ENCODE results near the gene IGF2R. TPM values are rescaled to one million over a fixed set of nuclear protein-coding genes. Genes with fewer than 3 reads are reported as not detected.

IGF2R gene
- total and polyA plus RNA-seq, 2 of the 13 experiments (the other 11 are each of a cell fraction or from before 2014, with no cell fraction given), result 38.3 to 70.0 TPM

DNA sequence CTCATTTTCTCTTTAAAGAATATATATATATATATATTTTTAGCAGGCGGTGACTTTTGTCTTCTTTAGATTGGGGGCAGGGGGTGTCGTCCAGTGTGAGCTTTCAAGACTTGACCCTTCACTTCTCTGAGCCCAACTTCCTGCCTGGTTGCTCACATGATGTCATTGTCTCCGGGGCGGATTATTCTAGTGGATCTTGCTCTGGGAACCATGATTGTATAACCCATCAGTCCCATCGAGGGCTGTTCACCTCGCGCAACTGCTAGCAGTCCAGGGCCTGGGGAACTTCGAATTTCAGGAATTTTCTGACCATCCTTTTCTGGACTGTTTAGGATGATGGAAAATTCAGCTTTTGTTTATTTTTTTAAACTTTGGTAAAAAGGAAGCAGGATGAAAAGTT lies 1.0 kb downstream of the IGF2R start (continued):
- no peak for TF ChIP-seq ZNF496 (CRISPR knock-in tag; IDR thresholded peaks at IDR 0.05; ENCODE audit: insufficient replicate concordance)
- TF ChIP-seq MIER3 (CRISPR knock-in tag; IDR thresholded peaks at IDR 0.05; ENCODE audit: borderline replicate concordance), result no peak
- TF ChIP-seq, protein P1, sequence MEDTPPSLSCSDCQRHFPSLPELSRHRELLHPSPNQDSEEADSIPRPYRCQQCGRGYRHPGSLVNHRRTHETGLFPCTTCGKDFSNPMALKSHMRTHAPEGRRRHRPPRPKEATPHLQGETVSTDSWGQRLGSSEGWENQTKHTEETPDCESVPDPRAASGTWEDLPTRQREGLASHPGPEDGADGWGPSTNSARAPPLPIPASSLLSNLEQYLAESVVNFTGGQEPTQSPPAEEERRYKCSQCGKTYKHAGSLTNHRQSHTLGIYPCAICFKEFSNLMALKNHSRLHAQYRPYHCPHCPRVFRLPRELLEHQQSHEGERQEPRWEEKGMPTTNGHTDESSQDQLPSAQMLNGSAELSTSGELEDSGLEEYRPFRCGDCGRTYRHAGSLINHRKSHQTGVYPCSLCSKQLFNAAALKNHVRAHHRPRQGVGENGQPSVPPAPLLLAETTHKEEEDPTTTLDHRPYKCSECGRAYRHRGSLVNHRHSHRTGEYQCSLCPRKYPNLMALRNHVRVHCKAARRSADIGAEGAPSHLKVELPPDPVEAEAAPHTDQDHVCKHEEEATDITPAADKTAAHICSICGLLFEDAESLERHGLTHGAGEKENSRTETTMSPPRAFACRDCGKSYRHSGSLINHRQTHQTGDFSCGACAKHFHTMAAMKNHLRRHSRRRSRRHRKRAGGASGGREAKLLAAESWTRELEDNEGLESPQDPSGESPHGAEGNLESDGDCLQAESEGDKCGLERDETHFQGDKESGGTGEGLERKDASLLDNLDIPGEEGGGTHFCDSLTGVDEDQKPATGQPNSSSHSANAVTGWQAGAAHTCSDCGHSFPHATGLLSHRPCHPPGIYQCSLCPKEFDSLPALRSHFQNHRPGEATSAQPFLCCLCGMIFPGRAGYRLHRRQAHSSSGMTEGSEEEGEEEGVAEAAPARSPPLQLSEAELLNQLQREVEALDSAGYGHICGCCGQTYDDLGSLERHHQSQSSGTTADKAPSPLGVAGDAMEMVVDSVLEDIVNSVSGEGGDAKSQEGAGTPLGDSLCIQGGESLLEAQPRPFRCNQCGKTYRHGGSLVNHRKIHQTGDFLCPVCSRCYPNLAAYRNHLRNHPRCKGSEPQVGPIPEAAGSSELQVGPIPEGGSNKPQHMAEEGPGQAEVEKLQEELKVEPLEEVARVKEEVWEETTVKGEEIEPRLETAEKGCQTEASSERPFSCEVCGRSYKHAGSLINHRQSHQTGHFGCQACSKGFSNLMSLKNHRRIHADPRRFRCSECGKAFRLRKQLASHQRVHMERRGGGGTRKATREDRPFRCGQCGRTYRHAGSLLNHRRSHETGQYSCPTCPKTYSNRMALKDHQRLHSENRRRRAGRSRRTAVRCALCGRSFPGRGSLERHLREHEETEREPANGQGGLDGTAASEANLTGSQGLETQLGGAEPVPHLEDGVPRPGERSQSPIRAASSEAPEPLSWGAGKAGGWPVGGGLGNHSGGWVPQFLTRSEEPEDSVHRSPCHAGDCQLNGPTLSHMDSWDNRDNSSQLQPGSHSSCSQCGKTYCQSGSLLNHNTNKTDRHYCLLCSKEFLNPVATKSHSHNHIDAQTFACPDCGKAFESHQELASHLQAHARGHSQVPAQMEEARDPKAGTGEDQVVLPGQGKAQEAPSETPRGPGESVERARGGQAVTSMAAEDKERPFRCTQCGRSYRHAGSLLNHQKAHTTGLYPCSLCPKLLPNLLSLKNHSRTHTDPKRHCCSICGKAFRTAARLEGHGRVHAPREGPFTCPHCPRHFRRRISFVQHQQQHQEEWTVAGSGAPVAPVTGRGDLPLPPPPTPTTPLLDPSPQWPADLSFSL (CRISPR knock-in tag; IDR thresholded peaks at IDR 0.05), result no peak
- no peak for TF ChIP-seq ZNF782 (CRISPR knock-in tag; IDR thresholded peaks at IDR 0.05; ENCODE audit: borderline replicate concordance)
- TF ChIP-seq SRY (CRISPR knock-in tag; IDR thresholded peaks at IDR 0.05), result no peak
- TF ChIP-seq ZNF839 (CRISPR knock-in tag; IDR thresholded peaks at IDR 0.05; ENCODE audit: borderline replicate concordance), result no peak
- TF ChIP-seq, protein P2, sequence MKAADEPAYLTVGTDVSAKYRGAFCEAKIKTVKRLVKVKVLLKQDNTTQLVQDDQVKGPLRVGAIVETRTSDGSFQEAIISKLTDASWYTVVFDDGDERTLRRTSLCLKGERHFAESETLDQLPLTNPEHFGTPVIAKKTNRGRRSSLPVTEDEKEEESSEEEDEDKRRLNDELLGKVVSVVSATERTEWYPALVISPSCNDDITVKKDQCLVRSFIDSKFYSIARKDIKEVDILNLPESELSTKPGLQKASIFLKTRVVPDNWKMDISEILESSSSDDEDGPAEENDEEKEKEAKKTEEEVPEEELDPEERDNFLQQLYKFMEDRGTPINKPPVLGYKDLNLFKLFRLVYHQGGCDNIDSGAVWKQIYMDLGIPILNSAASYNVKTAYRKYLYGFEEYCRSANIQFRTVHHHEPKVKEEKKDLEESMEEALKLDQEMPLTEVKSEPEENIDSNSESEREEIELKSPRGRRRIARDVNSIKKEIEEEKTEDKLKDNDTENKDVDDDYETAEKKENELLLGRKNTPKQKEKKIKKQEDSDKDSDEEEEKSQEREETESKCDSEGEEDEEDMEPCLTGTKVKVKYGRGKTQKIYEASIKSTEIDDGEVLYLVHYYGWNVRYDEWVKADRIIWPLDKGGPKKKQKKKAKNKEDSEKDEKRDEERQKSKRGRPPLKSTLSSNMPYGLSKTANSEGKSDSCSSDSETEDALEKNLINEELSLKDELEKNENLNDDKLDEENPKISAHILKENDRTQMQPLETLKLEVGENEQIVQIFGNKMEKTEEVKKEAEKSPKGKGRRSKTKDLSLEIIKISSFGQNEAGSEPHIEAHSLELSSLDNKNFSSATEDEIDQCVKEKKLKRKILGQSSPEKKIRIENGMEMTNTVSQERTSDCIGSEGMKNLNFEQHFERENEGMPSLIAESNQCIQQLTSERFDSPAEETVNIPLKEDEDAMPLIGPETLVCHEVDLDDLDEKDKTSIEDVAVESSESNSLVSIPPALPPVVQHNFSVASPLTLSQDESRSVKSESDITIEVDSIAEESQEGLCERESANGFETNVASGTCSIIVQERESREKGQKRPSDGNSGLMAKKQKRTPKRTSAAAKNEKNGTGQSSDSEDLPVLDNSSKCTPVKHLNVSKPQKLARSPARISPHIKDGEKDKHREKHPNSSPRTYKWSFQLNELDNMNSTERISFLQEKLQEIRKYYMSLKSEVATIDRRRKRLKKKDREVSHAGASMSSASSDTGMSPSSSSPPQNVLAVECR (CRISPR knock-in tag; IDR thresholded peaks at IDR 0.05; ENCODE audit: borderline replicate concordance), result no peak
- TF ChIP-seq, protein P3, sequence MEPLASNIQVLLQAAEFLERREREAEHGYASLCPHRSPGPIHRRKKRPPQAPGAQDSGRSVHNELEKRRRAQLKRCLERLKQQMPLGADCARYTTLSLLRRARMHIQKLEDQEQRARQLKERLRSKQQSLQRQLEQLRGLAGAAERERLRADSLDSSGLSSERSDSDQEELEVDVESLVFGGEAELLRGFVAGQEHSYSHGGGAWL (CRISPR knock-in tag; IDR thresholded peaks at IDR 0.05), result no peak
- TF ChIP-seq NR3C1 (CRISPR knock-in tag; IDR thresholded peaks at IDR 0.05), result no peak
- no peak for TF ChIP-seq NKX3-1 (CRISPR knock-in tag; IDR thresholded peaks at IDR 0.05)
- TF ChIP-seq, protein P4, sequence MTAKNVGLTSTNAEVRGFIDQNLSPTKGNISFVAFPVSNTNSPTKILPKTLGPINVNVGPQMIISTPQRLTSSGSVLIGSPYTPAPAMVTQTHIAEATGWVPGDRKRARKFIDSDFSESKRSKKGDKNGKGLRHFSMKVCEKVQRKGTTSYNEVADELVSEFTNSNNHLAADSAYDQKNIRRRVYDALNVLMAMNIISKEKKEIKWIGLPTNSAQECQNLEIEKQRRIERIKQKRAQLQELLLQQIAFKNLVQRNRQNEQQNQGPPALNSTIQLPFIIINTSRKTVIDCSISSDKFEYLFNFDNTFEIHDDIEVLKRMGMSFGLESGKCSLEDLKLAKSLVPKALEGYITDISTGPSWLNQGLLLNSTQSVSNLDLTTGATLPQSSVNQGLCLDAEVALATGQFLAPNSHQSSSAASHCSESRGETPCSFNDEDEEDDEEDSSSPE (CRISPR knock-in tag; IDR thresholded peaks at IDR 0.05), result no peak
- no peak for TF ChIP-seq SOX6 (IDR thresholded peaks at IDR 0.05)
- TF ChIP-seq SOX6 (CRISPR knock-in tag; IDR thresholded peaks at IDR 0.05), result peak; percentile 54; the same call in 1 of the 2 replicates
- TF ChIP-seq, protein P5, sequence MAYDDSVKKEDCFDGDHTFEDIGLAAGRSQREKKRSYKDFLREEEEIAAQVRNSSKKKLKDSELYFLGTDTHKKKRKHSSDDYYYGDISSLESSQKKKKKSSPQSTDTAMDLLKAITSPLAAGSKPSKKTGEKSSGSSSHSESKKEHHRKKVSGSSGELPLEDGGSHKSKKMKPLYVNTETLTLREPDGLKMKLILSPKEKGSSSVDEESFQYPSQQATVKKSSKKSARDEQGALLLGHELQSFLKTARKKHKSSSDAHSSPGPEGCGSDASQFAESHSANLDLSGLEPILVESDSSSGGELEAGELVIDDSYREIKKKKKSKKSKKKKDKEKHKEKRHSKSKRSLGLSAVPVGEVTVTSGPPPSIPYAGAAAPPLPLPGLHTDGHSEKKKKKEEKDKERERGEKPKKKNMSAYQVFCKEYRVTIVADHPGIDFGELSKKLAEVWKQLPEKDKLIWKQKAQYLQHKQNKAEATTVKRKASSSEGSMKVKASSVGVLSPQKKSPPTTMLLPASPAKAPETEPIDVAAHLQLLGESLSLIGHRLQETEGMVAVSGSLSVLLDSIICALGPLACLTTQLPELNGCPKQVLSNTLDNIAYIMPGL (CRISPR knock-in tag; IDR thresholded peaks at IDR 0.05; ENCODE audit: borderline replicate concordance in 1 of 2, low read depth in 1 of 2), result peak in 1 of 2 experiments; percentile 13; a peak in 1 of 4 replicates
- no peak for TF ChIP-seq EHMT2 (IDR thresholded peaks at IDR 0.05; ENCODE audit: borderline replicate concordance, low read depth, low read length)

Data from HepG2 (cell line).